Left ventricle myocardium inferior (tissue), 1 donor: ENCODE results near the gene KCNH8. TPM values are rescaled to one million over a fixed set of nuclear protein-coding genes. Genes with fewer than 3 reads are reported as not detected.
"Not testable (repeated sequence)": the region's sequence is repeated elsewhere in the genome, so short reads cannot be mapped to it uniquely, and the experiment has no call there.

Experiments used
- DNase-seq: peaks from one replicate; pipeline ENCODE4 v3.0.0-alpha.2; 2020
- H3K27ac ChIP-seq: fragments of 200-600 bp; replicated peaks from 2 replicates; pipeline ENCODE4 v1.8.0; 2021
- H3K27me3 ChIP-seq: fragments of 200-600 bp; 2 replicates; pipeline ENCODE4 v1.8.0; 2021; ENCODE audit warnings: low read depth
- H3K36me3 ChIP-seq: fragments of 200-600 bp; 2 replicates; pipeline ENCODE4 v1.8.0; 2021
- H3K4me1 ChIP-seq: fragments of 200-600 bp; 2 replicates; pipeline ENCODE4 v1.8.0; 2021
- H3K4me3 ChIP-seq: fragments of 200-600 bp; 2 replicates; pipeline ENCODE4 v1.8.0; 2021; ENCODE audit warnings: mild to moderate bottlenecking, moderate library complexity
- H3K9me3 ChIP-seq: fragments of 200-600 bp; replicated peaks from 2 replicates; pipeline ENCODE4 v1.8.0; 2021
- CTCF ChIP-seq: fragments of 200-600 bp; IDR thresholded peaks from 2 replicates; pipeline ENCODE4 v1.8.0; 2021; ENCODE audit warnings: antibody characterized with exemption, mild to moderate bottlenecking, borderline replicate concordance
- intact Hi-C: fragments of 100-400 bp; cut with micrococcal nuclease; formaldehyde crosslinking; loops from one replicate; pipeline ENCODE4 v1.11.0; 2022
- total RNA-seq: library from RNA; stranded (reverse); fragmentation: NEBNext Ultra II Directional; extraction: Animal tissue kit (Norgen Biotek cat#: 25700); gene quantifications from one replicate; pipeline ENCODE4 v1.2.1, GENCODE V29; 2021
- donor health status: DM: no; HTN: yes; CAD: no; lungs with severe emphysema.

Gene KCNH8
- total RNA-seq, 1 donor from 2014 or later: 0.05 TPM

- TF ChIP-seq CTCF: no peak
- H3K36me3 ChIP-seq: no peaks in the 10 kb centered on the region
- no peak overlapping the region for H3K27ac ChIP-seq
- no peak overlapping the region for H3K4me3 ChIP-seq
- no peaks in the 10 kb centered on the region for H3K9me3 ChIP-seq
- DNase-seq: no peak
- intact Hi-C loops: no loop called here
- peaks cover 5% of the 10 kb centered on the region for H3K4me1 ChIP-seq
- H3K27me3 ChIP-seq: no peaks in the 10 kb centered on the region
Observed at GRCh38 chr3:19221081-19221480, 72.8 kb downstream of the KCNH8 start.

GRCh38 chr3:19226479-19226878 lies 78.2 kb downstream of the KCNH8 start:
- H3K9me3 ChIP-seq: no peaks in the 10 kb centered on the region
- intact Hi-C loops: no loop called here
- H3K4me1 ChIP-seq: no peaks in the 10 kb centered on the region
- no peaks in the 10 kb centered on the region for H3K36me3 ChIP-seq
- TF ChIP-seq CTCF: no peak
- H3K27me3 ChIP-seq: no peaks in the 10 kb centered on the region
- no peak for DNase-seq
- H3K27ac ChIP-seq: no peak overlapping the region
- no peak overlapping the region for H3K4me3 ChIP-seq

GRCh38 chr3:19228167-19228566 lies 79.9 kb downstream of the KCNH8 start:
- intact Hi-C loops: no loop called here
- H3K27ac ChIP-seq: no peak overlapping the region
- TF ChIP-seq CTCF: no peak
- H3K9me3 ChIP-seq: no peaks in the 10 kb centered on the region
- no peak for DNase-seq
- H3K36me3 ChIP-seq: no peaks in the 10 kb centered on the region
- H3K27me3 ChIP-seq: no peaks in the 10 kb centered on the region
- H3K4me3 ChIP-seq: no peak overlapping the region
- no peaks in the 10 kb centered on the region for H3K4me1 ChIP-seq

GRCh38 chr3:19229086-19229485 lies 80.8 kb downstream of the KCNH8 start:
- DNase-seq: no peak
- Histone ChIP-seq H3K4me1 (no peaks in the 10 kb centered on the region), H3K4me3 (no peak overlapping the region), H3K27me3 (no peaks in the 10 kb centered on the region), H3K9me3 (no peaks in the 10 kb centered on the region), H3K36me3 (no peaks in the 10 kb centered on the region), H3K27ac (no peak overlapping the region)
- no peak for TF ChIP-seq CTCF
- intact Hi-C loops: no loop called here

- DNase-seq, H3K4me3 ChIP-seq, H3K36me3 ChIP-seq, H3K27me3 ChIP-seq, H3K9me3 ChIP-seq, H3K27ac ChIP-seq, intact Hi-C loops, H3K4me1 ChIP-seq: not testable (repeated sequence)
Observed at GRCh38 chr3:19229881-19230280, 81.6 kb downstream of the KCNH8 start.

GRCh38 chr3:19231792-19232461 lies 83.6 kb downstream of the KCNH8 start:
- H3K27me3 ChIP-seq: no peaks in the 10 kb centered on the region
- no peaks in the 10 kb centered on the region for H3K4me1 ChIP-seq
- H3K27ac ChIP-seq: no peak overlapping the region
- no peaks in the 10 kb centered on the region for H3K9me3 ChIP-seq
- H3K36me3 ChIP-seq: no peaks in the 10 kb centered on the region
- no peak overlapping the region for H3K4me3 ChIP-seq
- DNase-seq: no peak
- intact Hi-C loops: no loop called here
- no peak for TF ChIP-seq CTCF
